ENCODE measurements around the gene SIAH3.

SIAH3 gene

GRCh38 chr13:45863709-45864590, 12.4 kb upstream of the SIAH3 start:
- DNase-seq (ENCODE audit: low spot score) (no peak), FAIRE-seq (no peak)

- FAIRE-seq: no peak
- DNase-seq (ENCODE audit: low spot score): no peak
These were observed 9.8 kb upstream of the SIAH3 start for GRCh38 chr13:45861322-45861721.

GRCh38 chr13:45860240-45860639, 8.7 kb upstream of the SIAH3 start:
- DNase-seq (ENCODE audit: low spot score) (no peak), FAIRE-seq (no peak)

- DNase-seq (ENCODE audit: low spot score) (no peak), FAIRE-seq (no peak)
These were observed 8.2 kb upstream of the SIAH3 start for GRCh38 chr13:45859705-45860104.

- no peak for FAIRE-seq
- no peak for DNase-seq (ENCODE audit: low spot score)
These were observed 941 bp upstream of the SIAH3 start for GRCh38 chr13:45852494-45852893.

- DNase-seq (ENCODE audit: low spot score): no peak
- FAIRE-seq: no peak
These were observed 403 bp upstream of the SIAH3 start for GRCh38 chr13:45851956-45852355.

- FAIRE-seq (no peak), DNase-seq (ENCODE audit: low spot score) (no peak)
These were observed 1.4 kb downstream of the SIAH3 start for GRCh38 chr13:45850027-45850613.

- FAIRE-seq: no peak
- no peak for DNase-seq (ENCODE audit: low spot score)
These were observed 2.1 kb downstream of the SIAH3 start for GRCh38 chr13:45849408-45849807.

- FAIRE-seq (no peak), DNase-seq (ENCODE audit: low spot score) (peak; percentile 49)
These were observed 3.9 kb downstream of the SIAH3 start for GRCh38 chr13:45847554-45848224.

GRCh38 chr13:45846681-45847080, 4.9 kb downstream of the SIAH3 start:
- no peak for FAIRE-seq
- DNase-seq (ENCODE audit: low spot score): no peak

GRCh38 chr13:45838171-45838745, 13.3 kb downstream of the SIAH3 start:
- no peak for DNase-seq (ENCODE audit: low spot score)
- no peak for FAIRE-seq

- FAIRE-seq (no peak), DNase-seq (ENCODE audit: low spot score) (no peak)
These were observed 14.4 kb downstream of the SIAH3 start for GRCh38 chr13:45837111-45837510.

GRCh38 chr13:45834411-45834994, 17.1 kb downstream of the SIAH3 start:
- no peak for DNase-seq (ENCODE audit: low spot score)
- no peak for FAIRE-seq

- DNase-seq (ENCODE audit: low spot score): peak; percentile 72
- FAIRE-seq: no peak
These were observed 17.7 kb downstream of the SIAH3 start for GRCh38 chr13:45833663-45834375.

- FAIRE-seq: no peak
- DNase-seq (ENCODE audit: low spot score): no peak
These were observed 18.3 kb downstream of the SIAH3 start for GRCh38 chr13:45833242-45833641.

GRCh38 chr13:45831851-45832250, 19.7 kb downstream of the SIAH3 start:
- DNase-seq (ENCODE audit: low spot score) (no peak), FAIRE-seq (no peak)

- no peak for FAIRE-seq
- DNase-seq (ENCODE audit: low spot score): no peak
These were observed 21.4 kb downstream of the SIAH3 start for GRCh38 chr13:45830121-45830520.

- DNase-seq (ENCODE audit: low spot score) (no peak), FAIRE-seq (no peak)
These were observed 23.1 kb downstream of the SIAH3 start for GRCh38 chr13:45828256-45828968.

- DNase-seq (ENCODE audit: low spot score) (no peak), FAIRE-seq (no peak)
These were observed 24.2 kb downstream of the SIAH3 start for GRCh38 chr13:45827318-45827717.

- FAIRE-seq: no peak
- no peak for DNase-seq (ENCODE audit: low spot score)
These were observed 24.8 kb downstream of the SIAH3 start for GRCh38 chr13:45826731-45827130.

- no peak for DNase-seq (ENCODE audit: low spot score)
- no peak for FAIRE-seq
These were observed 26.2 kb downstream of the SIAH3 start for GRCh38 chr13:45825387-45825650.

Measured in urothelium cell line (cell line).